Measurements from ENCODE around the gene BUB3. TPM values are rescaled to one million over a fixed set of nuclear protein-coding genes. Genes with fewer than 3 reads are reported as not detected.
A peak's percentile ranks its signal among the peaks of the same experiment; 100 is the strongest.

Gene BUB3
- total RNA-seq, 1 donor from 2014 or later = 93.2 TPM

- H3K4me1 Mint-ChIP-seq (ENCODE audit: low read depth) = peaks cover 5% of the 10 kb centered on the region
- H3K36me3 Mint-ChIP-seq (ENCODE audit: insufficient read depth) = no peaks in the 10 kb centered on the region
- TF ChIP-seq CTCF (IDR thresholded peaks at IDR 0.05; ENCODE audit: unreplicated experiment) = no peak
- H3K4me3 Mint-ChIP-seq (ENCODE audit: low read depth) = no peak overlapping the region
- H3K27me3 Mint-ChIP-seq = peaks cover 88% of the 10 kb centered on the region
- H3K9me3 Mint-ChIP-seq (ENCODE audit: low read depth) = no peaks in the 10 kb centered on the region
- no peak overlapping the region for H3K27ac Mint-ChIP-seq
- DNase-seq (ENCODE audit: low spot score, unreplicated experiment) = no peak
Observed at GRCh38 chr10:123129618-123130271, 24.5 kb upstream of the BUB3 start.

- Mint-ChIP-seq H3K27ac (no peak overlapping the region), H3K4me3 (ENCODE audit: low read depth) (peak overlapping the region; percentile 35), H3K4me1 (ENCODE audit: low read depth) (peaks cover 5% of the 10 kb centered on the region), H3K9me3 (ENCODE audit: low read depth) (no peaks in the 10 kb centered on the region), H3K27me3 (peaks cover 85% of the 10 kb centered on the region), H3K36me3 (ENCODE audit: insufficient read depth) (no peaks in the 10 kb centered on the region)
- TF ChIP-seq CTCF (IDR thresholded peaks at IDR 0.05; ENCODE audit: unreplicated experiment) = peak; percentile 94
- DNase-seq (ENCODE audit: low spot score, unreplicated experiment) = peak; percentile 87
Observed at GRCh38 chr10:123132576-123133477, 21.4 kb upstream of the BUB3 start.

GRCh38 chr10:123133541-123134342 is 20.5 kb upstream of the BUB3 start:
- Mint-ChIP-seq H3K27me3 (peaks cover 85% of the 10 kb centered on the region), H3K27ac (peak overlapping the region; percentile 33), H3K4me1 (ENCODE audit: low read depth) (peaks cover 5% of the 10 kb centered on the region), H3K4me3 (ENCODE audit: low read depth) (no peak overlapping the region), H3K36me3 (ENCODE audit: insufficient read depth) (no peaks in the 10 kb centered on the region), H3K9me3 (ENCODE audit: low read depth) (no peaks in the 10 kb centered on the region)
- DNase-seq (ENCODE audit: low spot score, unreplicated experiment) = no peak
- no peak for TF ChIP-seq CTCF (IDR thresholded peaks at IDR 0.05; ENCODE audit: unreplicated experiment)

GRCh38 chr10:123134343-123134914 is 19.8 kb upstream of the BUB3 start:
- Mint-ChIP-seq H3K27ac (peak overlapping the region; percentile 33), H3K9me3 (ENCODE audit: low read depth) (no peaks in the 10 kb centered on the region), H3K27me3 (peaks cover 85% of the 10 kb centered on the region), H3K4me1 (ENCODE audit: low read depth) (peaks cover 11% of the 10 kb centered on the region), H3K4me3 (ENCODE audit: low read depth) (no peak overlapping the region), H3K36me3 (ENCODE audit: insufficient read depth) (no peaks in the 10 kb centered on the region)
- DNase-seq (ENCODE audit: low spot score, unreplicated experiment) = no peak
- no peak for TF ChIP-seq CTCF (IDR thresholded peaks at IDR 0.05; ENCODE audit: unreplicated experiment)

Data from progenitor cell of endocrine pancreas (in vitro differentiated cells).